ENCODE results near the gene MACROH2A2. TPM values are rescaled to one million over a fixed set of nuclear protein-coding genes. Genes with fewer than 3 reads are reported as not detected.

MACROH2A2 gene
- total and polyA plus RNA-seq, 2 of the 4 experiments (the other 2 are of a cell fraction), result 16.1 to 17.4 TPM

- 0 out of 2 replicates have a peak, but pooled peaks cover 7% of the 10 kb centered on the region for H4K20me1 ChIP-seq (ENCODE audit: insufficient read depth, low read length)
- no peak overlapping the region for H3K27ac ChIP-seq (ENCODE audit: insufficient read depth, low read length)
- no peak overlapping the region for H3K4me3 ChIP-seq (ENCODE audit: insufficient read depth, low read depth, low read length)
- H3K56ac ChIP-seq (ENCODE audit: extremely low read depth, insufficient read depth, low read length), result no peak overlapping the region
- ChIA-PET POLR2A (ENCODE audit: unreplicated experiment) (no interaction called here), CTCF (no interaction called here)
- no peak overlapping the region for H4K91ac ChIP-seq (ENCODE audit: insufficient read depth, low read depth, low read length)
- no peak overlapping the region for H2AFZ ChIP-seq (replicated peaks; ENCODE audit: low read length, poor library complexity)
- in situ Hi-C loops (cut with MboI; ENCODE audit: low sequenced_read_pairs), result no loop called here
- no peak overlapping the region for H3K23ac ChIP-seq (ENCODE audit: low read depth, low read length)
- H2BK20ac ChIP-seq (ENCODE audit: low read depth, low read length), result no peak overlapping the region
- H3K18ac ChIP-seq (ENCODE audit: low read depth, low read length), result no peak overlapping the region
- peaks cover 7% of the 10 kb centered on the region for H3K9me1 ChIP-seq (ENCODE audit: insufficient read depth, low read length)
- H3K4ac ChIP-seq (ENCODE audit: low read depth, low read length), result no peak overlapping the region
- no peak overlapping the region for H3K9ac ChIP-seq (ENCODE audit: low read depth, low read length)
- H3K27me3 ChIP-seq (ENCODE audit: control insufficient read depth, insufficient read depth, low read length), result no peaks in the 10 kb centered on the region
- TF ChIP-seq NFE2L2 (IDR thresholded peaks at IDR 0.05; ENCODE audit: low read depth, low read length), result peak; percentile 44; the same call in 1 of the 2 replicates
- no peak for TF ChIP-seq RAD21 (IDR thresholded peaks at IDR 0.05; ENCODE audit: low read length)
- H3K4me1 ChIP-seq (ENCODE audit: control insufficient read depth, insufficient read depth, low read length), result no peaks in the 10 kb centered on the region; the same call in 1 of the 2 replicates
- intact Hi-C loops (cut with micrococcal nuclease), result no loop called here
- peaks cover 14 to 27% of the 10 kb centered on the region in 2 experiments for H3K79me1 ChIP-seq (ENCODE audit: low read depth in 1 of 2, low read length in 2 of 2)
- WGBS, 2 experiments (ENCODE audit: extremely low coverage in 2 of 2, insufficient read length in 1 of 2), result no CpG with 5 or more reads among the region's 3 CpGs
- no TSS peak for BruUV-seq (replicated peaks)
- no peak overlapping the region for H2AK5ac ChIP-seq (ENCODE audit: low read depth, low read length)
- 0 out of 2 replicates have a peak, but pooled peaks cover 2% of the 10 kb centered on the region for H3K9me3 ChIP-seq (ENCODE audit: control insufficient read depth, insufficient read depth, low read length)
- no peak overlapping the region for H2AK9ac ChIP-seq (replicated peaks; ENCODE audit: low read depth, low read length, poor library complexity)
- ATAC-seq (ENCODE audit: low read depth) (no peak), DNase-seq (no peak)
- no peak overlapping the region for H2BK120ac ChIP-seq (ENCODE audit: low read depth, low read length)
- H4K8ac ChIP-seq (ENCODE audit: low read depth in 2 of 2, low read length in 2 of 2), result no peak overlapping the region
- H3K14ac ChIP-seq (replicated peaks; ENCODE audit: low read depth, low read length), result no peak overlapping the region
- H2BK5ac ChIP-seq (ENCODE audit: low read depth, low read length, poor library complexity, severe bottlenecking), result no peak overlapping the region
- dilution Hi-C loops (cut with HindIII; ENCODE audit: low sequenced_read_pairs, unreplicated experiment), result no loop called here
- no peak overlapping the region for H2BK15ac ChIP-seq (ENCODE audit: low read depth, low read length)
- peaks cover 28% of the 10 kb centered on the region for H3K36me3 ChIP-seq (ENCODE audit: control insufficient read depth, insufficient read depth, low read length)
- H4K5ac ChIP-seq (ENCODE audit: low read depth, low read length), result no peak overlapping the region
- H3K4me2 ChIP-seq (ENCODE audit: low read depth, low read length), result no peak overlapping the region
Observed at GRCh38 chr10:70124918-70125317, 72.3 kb downstream of the MACROH2A2 start.
